H1 (cell line): ENCODE data around the gene CPSF7. TPM values are rescaled to one million over a fixed set of nuclear protein-coding genes. Genes with fewer than 3 reads are reported as not detected.

Experiments used
- CTCF ChIA-PET: fragments of 300-600 bp; sonication (Branson Sonifier 250); formaldehyde crosslinking; loops from one replicate; lab custom pipeline; 2021; ENCODE audit not compliant: partially characterized antibody; lab: Charles Lee
- POLR2A ChIA-PET: fragments of 300-600 bp; sonication (Branson Sonifier 250); formaldehyde crosslinking; loops from one replicate; lab custom pipeline; 2021; ENCODE audit warnings: inconsistent platforms; ENCODE audit not compliant: partially characterized antibody; lab: Charles Lee
- DNase-seq, 2 experiments: peaks; one replicate each; pipeline versions ENCODE4 v3.0.0 to v3.0.0-alpha.2; 2010 to 2022; ENCODE audit warnings: low spot score in 2 of 2, low read depth in 1 of 2, mixed read lengths in 1 of 2
- FAIRE-seq: peaks from 2 replicates; lab custom pipeline; 2011; peaks lifted over from hg19 to GRCh38; lab: Jason Lieb, UNC
- H2AFZ ChIP-seq: 2 replicates; pipeline ENCODE4 v1.8.1; 2012; ENCODE audit warnings: low read length, inconsistent platforms
- H2AK5ac ChIP-seq: 2 replicates; pipeline ENCODE4 v1.6.1; 2013; ENCODE audit warnings: low read depth, low read length
- H2BK120ac ChIP-seq: replicated peaks from 2 replicates; pipeline ENCODE3; 2013; ENCODE audit warnings: low read depth, low read length, inconsistent platforms
- H2BK12ac ChIP-seq: 2 replicates; pipeline ENCODE4 v1.6.1; 2013; ENCODE audit warnings: low read depth, low read length
- H2BK15ac ChIP-seq: 2 replicates; pipeline ENCODE4 v1.6.1; 2013; ENCODE audit warnings: low read length
- H2BK20ac ChIP-seq: 2 replicates; pipeline ENCODE4 v1.6.1; 2013; ENCODE audit warnings: low read length
- H2BK5ac ChIP-seq: 2 replicates; pipeline ENCODE4 v1.6.1; 2013; ENCODE audit warnings: low read depth, low read length
- H3K14ac ChIP-seq: 2 replicates; pipeline ENCODE4 v1.6.1; 2013; ENCODE audit warnings: inconsistent platforms; ENCODE audit not compliant: insufficient read length
- H3K18ac ChIP-seq: 2 replicates; pipeline ENCODE4 v1.6.1; 2013; ENCODE audit warnings: low read length; ENCODE audit errors: extremely low read depth
- H3K23ac ChIP-seq: 2 replicates; pipeline ENCODE4 v1.6.1; 2013; ENCODE audit warnings: inconsistent platforms; ENCODE audit not compliant: insufficient read length
- H3K23me2 ChIP-seq: 2 replicates; pipeline ENCODE4 v1.6.1; 2013; ENCODE audit warnings: low read depth, low read length
- H3K27ac ChIP-seq: 2 replicates; pipeline ENCODE4 v1.6.1; 2011; ENCODE audit warnings: low read depth, low read length, inconsistent platforms
- H3K27me3 ChIP-seq, 4 experiments: replicated peaks in 1 of 4; 1 replicate in 1 of 4; 2 replicates in 3 of 4; pipeline versions ENCODE4 v1.6.1 to v1.8.1; 2011 to 2013; ENCODE audit warnings: low read length in 3 of 4, mild to moderate bottlenecking in 3 of 4, inconsistent platforms in 2 of 4, mixed read lengths in 2 of 4, moderate library complexity in 1 of 4; ENCODE audit not compliant: control insufficient read depth in 3 of 4, insufficient read depth in 3 of 4; ENCODE audit errors: extremely low read depth in 1 of 4
- H3K36me3 ChIP-seq, 4 experiments: 2 replicates each; pipeline versions ENCODE4 v1.6.1 to v1.8.1; 2011 to 2013; ENCODE audit warnings: mild to moderate bottlenecking in 4 of 4, low read length in 3 of 4, moderate library complexity in 2 of 4, control low read depth in 1 of 4, inconsistent platforms in 1 of 4; ENCODE audit not compliant: insufficient read depth in 4 of 4, control insufficient read depth in 2 of 4
- H3K4ac ChIP-seq: replicated peaks from 2 replicates; pipeline ENCODE3; 2013; ENCODE audit warnings: low read length, low read depth, mixed read lengths, inconsistent platforms; ENCODE audit not compliant: insufficient read length
- H3K4me1 ChIP-seq, 4 experiments: replicated peaks in 1 of 4; 1 replicate in 1 of 4; 2 replicates in 3 of 4; pipeline versions ENCODE4 v1.6.1 to v1.8.1; 2011 to 2013; ENCODE audit warnings: low read length in 3 of 4, inconsistent platforms in 2 of 4, mixed read lengths in 1 of 4; ENCODE audit not compliant: insufficient read depth in 4 of 4, control insufficient read depth in 3 of 4
- H3K4me2 ChIP-seq, 2 experiments: 2 replicates each; pipeline versions ENCODE4 v1.6.1 to v1.8.1; 2011 to 2013; ENCODE audit warnings: low read depth in 2 of 2, low read length in 2 of 2, control low read depth in 1 of 2, inconsistent platforms in 1 of 2, mild to moderate bottlenecking in 1 of 2; ENCODE audit not compliant: insufficient read depth in 1 of 2
- H3K4me3 ChIP-seq, 4 experiments: fragments of 200-600, 300-600 bp in 1 of 4; sonication (generic), shearing (Covaris generic), sonication (Bioruptor Twin) in 1 of 4; 2 replicates each; pipeline versions ENCODE4 v1.5.1 to v1.8.1; 2011 to 2016; ENCODE audit warnings: low read length in 4 of 4, low read depth in 3 of 4, control low read depth in 2 of 4, inconsistent platforms in 2 of 4, mild to moderate bottlenecking in 2 of 4, mixed read lengths in 1 of 4, moderate library complexity in 1 of 4; ENCODE audit not compliant: insufficient read depth in 2 of 4; ENCODE audit errors: extremely low read depth in 1 of 4
- H3K56ac ChIP-seq: replicated peaks from 2 replicates; pipeline ENCODE3; 2013; ENCODE audit warnings: low read depth, mild to moderate bottlenecking, mixed read lengths, low read length, inconsistent platforms; ENCODE audit not compliant: insufficient read length
- H3K79me1 ChIP-seq: 2 replicates; pipeline ENCODE4 v1.6.1; 2013; ENCODE audit warnings: low read depth, low read length, control low read depth
- H3K79me2 ChIP-seq, 2 experiments: 2 replicates each; pipeline versions ENCODE4 v1.6.1 to v1.8.1; 2012 to 2013; ENCODE audit warnings: low read length in 2 of 2, mild to moderate bottlenecking in 2 of 2, inconsistent platforms in 1 of 2; ENCODE audit not compliant: insufficient read depth in 2 of 2, control insufficient read depth in 1 of 2
- H3K9ac ChIP-seq, 4 experiments: replicated peaks in 1 of 4; 1 replicate in 1 of 4; 2 replicates in 3 of 4; pipeline versions ENCODE4 v1.6.1 to v1.8.1; 2011 to 2013; ENCODE audit warnings: low read depth in 3 of 4, low read length in 3 of 4, control low read depth in 2 of 4, mild to moderate bottlenecking in 2 of 4, moderate library complexity in 2 of 4, inconsistent platforms in 1 of 4; ENCODE audit errors: extremely low read depth in 1 of 4
- H3K9me3 ChIP-seq, 2 experiments: 2 replicates each; pipeline versions ENCODE4 v1.6.1 to v1.8.1; 2012 to 2013; ENCODE audit warnings: mild to moderate bottlenecking in 2 of 2, moderate library complexity in 2 of 2, control low read depth in 1 of 2, inconsistent platforms in 1 of 2, low read depth in 1 of 2, low read length in 1 of 2, mixed read lengths in 1 of 2; ENCODE audit not compliant: insufficient read depth in 2 of 2
- H4K20me1 ChIP-seq, 2 experiments: replicated peaks in 1 of 2; 2 replicates each; pipeline versions ENCODE3 to v1.8.1; 2011 to 2013; ENCODE audit warnings: inconsistent platforms in 2 of 2, low read length in 2 of 2, mild to moderate bottlenecking in 1 of 2; ENCODE audit not compliant: insufficient read depth in 2 of 2, control insufficient read depth in 1 of 2
- H4K5ac ChIP-seq: 2 replicates; pipeline ENCODE4 v1.6.1; 2013; ENCODE audit warnings: low read length, low read depth, mixed read lengths, inconsistent platforms; ENCODE audit not compliant: insufficient read length
- H4K8ac ChIP-seq: 2 replicates; pipeline ENCODE4 v1.8.0; 2013; ENCODE audit warnings: mild to moderate bottlenecking, moderate library complexity, low read length, inconsistent platforms; ENCODE audit not compliant: insufficient read depth; ENCODE audit errors: extremely low read depth
- H4K91ac ChIP-seq: replicated peaks from 2 replicates; pipeline ENCODE3; 2013; ENCODE audit warnings: low read length, mixed read lengths, inconsistent platforms; ENCODE audit not compliant: insufficient read length
- CBX5 ChIP-seq: fragments of 300-800, 300-1000 bp; sonication (generic); IDR thresholded peaks from 2 replicates; pipeline ENCODE4 v1.7.1; 2016; ENCODE audit warnings: antibody characterized with exemption, low read length, low read depth
- CTCF ChIP-seq, 3 experiments: IDR thresholded peaks; 1 replicate in 2 of 3; 2 replicates in 1 of 3; pipeline versions ENCODE4 v1.5.1 to v1.6.1; 2011; ENCODE audit warnings: low read length in 3 of 3, mild to moderate bottlenecking in 3 of 3, inconsistent platforms in 2 of 3, low read depth in 1 of 3, moderate library complexity in 1 of 3; ENCODE audit not compliant: insufficient read depth in 1 of 3; ENCODE audit errors: control extremely low read depth in 1 of 3
- GABPA ChIP-seq: IDR thresholded peaks from 2 replicates; pipeline ENCODE4 v1.6.1; 2011; ENCODE audit warnings: mild to moderate bottlenecking, low read length, moderate library complexity, borderline replicate concordance; ENCODE audit not compliant: insufficient read depth
- RAD21 ChIP-seq, 2 experiments: IDR thresholded peaks in 1 of 2; conservative IDR thresholded peaks in 1 of 2; 2 replicates each; pipeline ENCODE4 v1.6.1; 2011; ENCODE audit warnings: low read depth in 2 of 2, low read length in 2 of 2, improper control_type of control experiment in 1 of 2, inconsistent platforms in 1 of 2, mild to moderate bottlenecking in 1 of 2, moderate library complexity in 1 of 2
- TCF12 ChIP-seq: IDR thresholded peaks from 2 replicates; pipeline ENCODE4 v1.6.1; 2011; ENCODE audit warnings: low read depth, mild to moderate bottlenecking, low read length
- WGBS, 2 experiments: shearing (Covaris generic) in 1 of 2; methylation state at CpG; one replicate each; pipeline versions ENCODE4 v1.1.6 to v1.1.7; 2013 to 2015; ENCODE audit warnings: low lambda C conversion rate in 2 of 2, mixed read lengths in 2 of 2, inconsistent platforms in 1 of 2, low coverage in 1 of 2, missing lambda C conversion rate in 1 of 2; ENCODE audit not compliant: insufficient replicate concordance in 2 of 2, insufficient coverage in 1 of 2, insufficient read length in 1 of 2; ENCODE audit errors: extremely low coverage in 1 of 2, missing lambda C conversion rate in 1 of 2; 5-methylcytosine and 5-hydroxymethylcytosine counted together
- polyA plus RNA-seq, 7 experiments: library from polyadenylated mRNA; depleted of rRNA in 3 of 7; stranded (reverse) in 5 of 7; unstranded in 2 of 7; fragments of >200 nt in 5 of 7; fragments of 200-250 nt in 2 of 7; gene quantifications; 1 replicate in 5 of 7; 2 replicates in 1 of 7; 4 replicates in 1 of 7; pipeline versions ENCODE4 v1.2.1 to v1.2.3, GENCODE V29; 2011 to 2013; ENCODE audit warnings: missing spikeins in 2 of 7, mixed read lengths in 2 of 7
- total RNA-seq: library from RNA; stranded (reverse); fragmentation: NEBNext Ultra II Directional; extraction: Animal tissue kit (Norgen Biotek cat#: 25700); gene quantifications from 2 replicates; pipeline ENCODE4 v1.2.1, GENCODE V29; 2021

CPSF7 gene
- total and polyA plus RNA-seq, 2 of the 8 experiments (the other 6 are each of a cell fraction or from before 2014, with no cell fraction given) = 95.9 to 122 TPM

- FAIRE-seq (peak; percentile 45), DNase-seq (peak; percentile 47 to 94)
- no peak overlapping the region for H3K23ac ChIP-seq
- H3K79me1 ChIP-seq = no peaks in the 10 kb centered on the region
- H3K4ac ChIP-seq = peak overlapping the region; percentile 63
- no peak overlapping the region for H2BK5ac ChIP-seq
- H4K20me1 ChIP-seq = peaks cover 0 to 2% of the 10 kb centered on the region in 2 experiments
- H2BK15ac ChIP-seq = 0 out of 2 replicates have a peak overlapping the region, but pooled peaks have one; percentile 72
- no peak overlapping the region for H2BK20ac ChIP-seq
- no peaks in the 10 kb centered on the region for H3K9me3 ChIP-seq
- H3K27me3 ChIP-seq = no peaks in the 10 kb centered on the region
- no peak overlapping the region for H3K4me3 ChIP-seq
- no peak overlapping the region for H3K18ac ChIP-seq
- TF ChIP-seq GABPA = 0 out of 2 replicates have a peak, but pooled peaks have one; percentile 50
- peak; percentile 94 to 96 for TF ChIP-seq RAD21 (IDR thresholded peaks at IDR 0.05 in 1 of 2, conservative IDR thresholded peaks at IDR 0.05 in 1 of 2; ENCODE audit: low read depth in 2 of 2, low read length in 2 of 2)
- no peak for TF ChIP-seq CBX5
- no peak for TF ChIP-seq TCF12
- TF ChIP-seq CTCF (IDR thresholded peaks at IDR 0.05; ENCODE audit: control extremely low read depth in 1 of 3, insufficient read depth in 1 of 3, low read depth in 1 of 3, low read length in 3 of 3) = peak; percentile 78 to 97 (median 89)
- no peak overlapping the region; a peak in 1 of 7 replicates for H3K9ac ChIP-seq
- peaks cover 0 to 16% (median 8%) of the 10 kb centered on the region in 4 experiments; a peak in 5 of 7 replicates for H3K4me1 ChIP-seq
- no peak overlapping the region for H2BK120ac ChIP-seq
- no peak overlapping the region for H4K91ac ChIP-seq
- ChIA-PET POLR2A (interaction anchor here (1.2 to 2.8 kb wide), 8 partner anchors 8 to 161 kb away, joined by 3 to 9 read pairs (median 4); partner anchors contain the start of genes CPSF7, LRRC10B and SDHAF2), CTCF (interaction anchor here (0.5 to 57.8 kb wide), 34 partner anchors 10 to 1725 kb away, joined by 3 to 2106 read pairs (median 5); partner anchors contain the start of gene LRRC10B)
- H4K5ac ChIP-seq = no peak overlapping the region
- no peaks in the 10 kb centered on the region for H3K23me2 ChIP-seq
- H3K36me3 ChIP-seq = no peaks in the 10 kb centered on the region
- H3K4me2 ChIP-seq = peak overlapping the region in 1 of 2 experiments; percentile 52; a peak in 2 of 4 replicates
- H3K14ac ChIP-seq = no peak overlapping the region
- 14% methylated on average over 18 of the region's 18 CpGs; no CpG with 5 or more reads in 1 of the 2 experiments for WGBS, 2 experiments
- H4K8ac ChIP-seq = no peak overlapping the region
- no peak overlapping the region for H3K56ac ChIP-seq
- H2AK5ac ChIP-seq = no peak overlapping the region
- no peak overlapping the region; the same call in 1 of the 2 replicates for H2AFZ ChIP-seq
- no peak overlapping the region for H3K27ac ChIP-seq
- H2BK12ac ChIP-seq = peak overlapping the region; percentile 76; the same call in 1 of the 2 replicates
- no peaks in the 10 kb centered on the region for H3K79me2 ChIP-seq
Observed at GRCh38 chr11:61477727-61478148, 48.0 kb upstream of the CPSF7 start.
